H1 (cell line): ENCODE measurements around the gene KCNK3. TPM values are rescaled to one million over a fixed set of nuclear protein-coding genes. Genes with fewer than 3 reads are reported as not detected.

Experiments
- ATF3 ChIP-seq: IDR thresholded peaks from 2 replicates; pipeline ENCODE4 v1.6.1; 2011; ENCODE audit warnings: low read depth, mild to moderate bottlenecking, low read length; ENCODE audit not compliant: insufficient read depth
- CEBPB ChIP-seq: IDR thresholded peaks from 2 replicates; pipeline ENCODE4 v1.6.1; 2012; ENCODE audit warnings: low read depth, low read length
- FOSL1 ChIP-seq: IDR thresholded peaks from 2 replicates; pipeline ENCODE4 v1.6.1; 2011; ENCODE audit warnings: mild to moderate bottlenecking, low read depth, low read length, moderate library complexity; ENCODE audit not compliant: insufficient read depth
- JUN ChIP-seq: IDR thresholded peaks from 2 replicates; pipeline ENCODE4 v1.6.1; 2011; ENCODE audit warnings: low read depth, mild to moderate bottlenecking, improper control_type of control experiment, low read length
- TAF1 ChIP-seq: IDR thresholded peaks from 2 replicates; pipeline ENCODE4 v1.6.1; 2011; ENCODE audit warnings: mild to moderate bottlenecking, low read depth, low read length
- polyA plus RNA-seq, 7 experiments: library from polyadenylated mRNA; depleted of rRNA in 3 of 7; stranded (reverse) in 5 of 7; unstranded in 2 of 7; fragments of >200 nt in 5 of 7; fragments of 200-250 nt in 2 of 7; gene quantifications; 1 replicate in 5 of 7; 2 replicates in 1 of 7; 4 replicates in 1 of 7; pipeline versions ENCODE4 v1.2.1 to v1.2.3, GENCODE V29; 2011 to 2013; ENCODE audit warnings: missing spikeins in 2 of 7, mixed read lengths in 2 of 7
- total RNA-seq: library from RNA; stranded (reverse); fragmentation: NEBNext Ultra II Directional; extraction: Animal tissue kit (Norgen Biotek cat#: 25700); gene quantifications from 2 replicates; pipeline ENCODE4 v1.2.1, GENCODE V29; 2021

KCNK3 gene
- total and polyA plus RNA-seq, 2 of the 8 experiments (the other 6 are each of a cell fraction or from before 2014, with no cell fraction given): 0.29 to 0.30 TPM

DNA sequence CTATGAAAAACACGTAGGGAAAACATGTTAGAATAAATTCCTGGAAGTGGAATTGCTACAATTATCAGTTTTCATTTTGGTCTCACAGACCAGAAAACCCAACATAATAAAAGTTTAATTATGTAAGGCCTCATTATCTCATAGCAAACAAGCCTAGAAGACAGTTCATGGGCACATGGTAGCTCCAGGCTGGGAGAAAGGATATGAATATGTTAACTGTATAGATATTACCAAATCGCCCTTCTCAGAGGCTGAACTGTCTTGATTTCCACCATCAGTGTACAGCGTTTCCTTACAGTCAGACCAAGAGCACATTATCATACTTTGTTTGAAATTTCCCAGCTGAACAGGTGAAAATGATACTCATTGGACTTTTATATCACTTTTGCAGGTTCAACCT lies 54.4 kb downstream of the KCNK3 start (continued):
- TF ChIP-seq ATF3 (no peak), JUN (no peak), TAF1 (no peak), FOSL1 (no peak), CEBPB (no peak)
